Mesothelial cell of epicardium (in vitro differentiated cells): ENCODE measurements around the gene C2CD5. TPM values are rescaled to one million over a fixed set of nuclear protein-coding genes. Genes with fewer than 3 reads are reported as not detected.

Source experiments
- DNase-seq, 2 experiments: peaks; one replicate each; pipeline ENCODE4 v3.0.0; 2021; ENCODE audit warnings: low spot score in 2 of 2; ENCODE audit not compliant: unreplicated experiment in 2 of 2
- H3K27ac Mint-ChIP-seq: 2 replicates; pipeline ENCODE4 v1.8.0; 2021; ENCODE audit warnings: mixed read lengths
- H3K27me3 Mint-ChIP-seq: 2 replicates; pipeline ENCODE4 v1.8.0; 2021; ENCODE audit warnings: low read depth, mixed read lengths
- H3K36me3 Mint-ChIP-seq: 2 replicates; pipeline ENCODE4 v1.8.0; 2021; ENCODE audit warnings: mixed read lengths
- H3K4me1 Mint-ChIP-seq: 2 replicates; pipeline ENCODE4 v1.8.0; 2021; ENCODE audit warnings: mixed read lengths
- H3K4me3 Mint-ChIP-seq: 2 replicates; pipeline ENCODE4 v1.8.0; 2021; ENCODE audit warnings: mild to moderate bottlenecking, moderate library complexity, mixed read lengths
- H3K9me3 Mint-ChIP-seq: 2 replicates; pipeline ENCODE4 v1.8.0; 2021; ENCODE audit warnings: mixed read lengths
- total RNA-seq: library from RNA; stranded (reverse); gene quantifications from 3 replicates; pipeline ENCODE4 v1.2.1, GENCODE V29; 2021
- TF ChIP-seq, protein P1 (sequence below): fragments of 200-600 bp; sonication (generic); IDR thresholded peaks from one replicate; pipeline ENCODE4 v1.5.0; 2021; ENCODE audit warnings: antibody characterized with exemption; ENCODE audit not compliant: unreplicated experiment

C2CD5 gene
- total RNA-seq, 1 donor from 2014 or later = 46.0 TPM

DNA sequence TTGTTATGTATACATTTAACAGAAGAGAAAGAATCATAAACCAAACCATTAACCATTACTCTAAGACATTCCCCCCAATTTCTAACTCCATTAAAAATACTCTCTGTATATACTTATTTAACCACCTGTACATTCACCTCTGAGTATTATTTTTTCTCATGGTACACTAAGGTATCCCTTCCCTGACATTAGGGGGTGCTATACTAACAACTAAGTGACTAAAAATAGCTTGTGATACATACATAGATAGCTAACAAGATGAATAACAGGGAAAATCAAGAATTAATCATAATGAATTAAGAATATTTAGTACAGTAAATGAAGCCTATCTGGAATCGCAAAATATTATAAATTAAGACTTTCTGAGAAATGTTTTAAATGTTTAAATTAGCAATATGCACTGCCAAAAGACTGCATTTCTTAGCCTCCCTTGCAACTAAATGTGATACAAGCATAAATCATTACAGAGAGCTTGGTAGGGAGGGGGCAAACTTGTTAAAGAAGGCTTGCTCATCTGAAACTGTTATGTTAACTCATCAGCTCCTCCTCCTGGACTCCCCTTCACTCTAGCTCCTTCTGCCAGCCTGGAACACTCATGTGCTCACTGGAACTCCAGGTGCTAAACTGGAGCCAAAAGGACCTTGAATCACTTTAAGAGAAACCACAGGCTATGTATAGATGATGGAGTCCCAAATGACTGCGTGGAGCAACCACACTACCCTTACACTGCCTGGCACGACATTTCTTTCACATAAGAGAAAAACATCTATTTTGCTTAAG is 14.9 kb downstream of the C2CD5 start:
- Mint-ChIP-seq H3K4me1 (peaks cover 5% of the 10 kb centered on the region), H3K9me3 (peaks cover 9% of the 10 kb centered on the region), H3K4me3 (no peak overlapping the region), H3K27ac (peak overlapping the region; percentile 18), H3K27me3 (no peaks in the 10 kb centered on the region), H3K36me3 (peaks cover 28% of the 10 kb centered on the region)
- DNase-seq = no peak
- TF ChIP-seq, protein P1, sequence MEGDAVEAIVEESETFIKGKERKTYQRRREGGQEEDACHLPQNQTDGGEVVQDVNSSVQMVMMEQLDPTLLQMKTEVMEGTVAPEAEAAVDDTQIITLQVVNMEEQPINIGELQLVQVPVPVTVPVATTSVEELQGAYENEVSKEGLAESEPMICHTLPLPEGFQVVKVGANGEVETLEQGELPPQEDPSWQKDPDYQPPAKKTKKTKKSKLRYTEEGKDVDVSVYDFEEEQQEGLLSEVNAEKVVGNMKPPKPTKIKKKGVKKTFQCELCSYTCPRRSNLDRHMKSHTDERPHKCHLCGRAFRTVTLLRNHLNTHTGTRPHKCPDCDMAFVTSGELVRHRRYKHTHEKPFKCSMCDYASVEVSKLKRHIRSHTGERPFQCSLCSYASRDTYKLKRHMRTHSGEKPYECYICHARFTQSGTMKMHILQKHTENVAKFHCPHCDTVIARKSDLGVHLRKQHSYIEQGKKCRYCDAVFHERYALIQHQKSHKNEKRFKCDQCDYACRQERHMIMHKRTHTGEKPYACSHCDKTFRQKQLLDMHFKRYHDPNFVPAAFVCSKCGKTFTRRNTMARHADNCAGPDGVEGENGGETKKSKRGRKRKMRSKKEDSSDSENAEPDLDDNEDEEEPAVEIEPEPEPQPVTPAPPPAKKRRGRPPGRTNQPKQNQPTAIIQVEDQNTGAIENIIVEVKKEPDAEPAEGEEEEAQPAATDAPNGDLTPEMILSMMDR = peak; percentile 34

DNA sequence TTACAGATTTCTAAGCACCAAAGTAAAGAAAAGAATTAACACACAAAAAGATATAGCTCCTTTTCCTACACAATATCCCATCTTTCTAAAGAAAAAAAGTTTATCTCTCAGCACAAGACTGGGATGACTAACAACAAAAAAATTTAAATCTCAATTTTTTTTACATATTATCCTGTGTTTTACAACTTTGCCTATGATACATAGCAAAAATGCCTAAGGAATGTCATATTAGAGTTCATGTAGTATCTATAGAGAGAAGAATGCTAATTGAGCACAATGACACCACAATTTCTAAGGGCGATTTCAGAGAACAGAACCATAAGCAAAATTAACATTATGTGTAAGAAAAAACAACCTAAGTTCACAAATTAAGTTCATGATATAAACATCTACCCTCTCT is 16.3 kb downstream of the C2CD5 start:
- peaks cover 5% of the 10 kb centered on the region for H3K4me1 Mint-ChIP-seq
- peak overlapping the region; percentile 74 for H3K27ac Mint-ChIP-seq
- TF ChIP-seq, protein P1 = no peak

DNA sequence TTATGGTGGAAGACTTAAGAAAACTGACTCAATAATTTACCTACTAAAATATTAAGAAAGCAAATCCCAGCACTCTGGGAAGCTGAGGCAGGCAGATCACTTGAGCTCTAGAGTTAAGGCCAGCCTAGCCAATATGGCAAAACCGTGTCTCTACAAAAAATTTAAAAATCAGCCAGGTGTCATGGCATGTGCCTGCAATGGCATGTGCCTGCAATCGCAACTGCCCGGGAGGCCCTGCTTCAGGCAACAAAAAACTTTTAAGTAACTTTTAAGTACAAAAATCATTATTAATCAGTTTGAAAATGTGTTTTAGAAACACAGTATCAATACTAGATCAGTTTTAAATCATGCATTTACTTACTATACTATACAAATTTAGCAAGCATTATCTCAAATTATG is 17.5 kb downstream of the C2CD5 start:
- Mint-ChIP-seq H3K27me3 (no peaks in the 10 kb centered on the region), H3K36me3 (peaks cover 20% of the 10 kb centered on the region), H3K9me3 (peaks cover 9% of the 10 kb centered on the region), H3K27ac (no peak overlapping the region), H3K4me1 (peaks cover 5% of the 10 kb centered on the region), H3K4me3 (no peak overlapping the region)
- DNase-seq = no peak
- TF ChIP-seq, protein P1 = no peak

More for the DNA sequence above, 16.3 kb downstream of the C2CD5 start:
- no peak for DNase-seq
- Mint-ChIP-seq H3K4me3 (no peak overlapping the region), H3K36me3 (peaks cover 24% of the 10 kb centered on the region), H3K9me3 (peaks cover 9% of the 10 kb centered on the region), H3K27me3 (no peaks in the 10 kb centered on the region)

DNA sequence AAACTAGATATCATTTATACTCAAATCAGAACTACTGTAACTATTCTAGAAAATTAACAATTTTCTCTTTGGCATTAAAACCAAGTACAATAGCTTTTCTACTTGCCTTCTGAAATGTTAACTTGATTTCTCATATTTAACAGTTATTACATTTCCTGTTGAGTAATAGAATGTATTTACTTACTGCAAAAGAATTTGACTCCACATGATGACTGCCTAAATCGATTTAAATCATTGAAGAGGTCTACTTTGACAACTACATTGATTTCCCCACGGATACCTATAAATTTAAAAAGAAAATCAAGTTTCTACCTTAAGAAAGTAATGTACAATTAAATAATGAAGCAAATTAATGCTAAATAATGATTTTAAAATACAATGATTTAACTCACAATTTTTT is 18.9 kb downstream of the C2CD5 start:
- H3K36me3 Mint-ChIP-seq = peaks cover 12% of the 10 kb centered on the region
- H3K4me1 Mint-ChIP-seq = peaks cover 5% of the 10 kb centered on the region
- H3K4me3 Mint-ChIP-seq = no peak overlapping the region
- H3K27me3 Mint-ChIP-seq = no peaks in the 10 kb centered on the region
- H3K9me3 Mint-ChIP-seq = no peaks in the 10 kb centered on the region
- no peak overlapping the region for H3K27ac Mint-ChIP-seq
- no peak for DNase-seq
- TF ChIP-seq, protein P1 = no peak

DNA sequence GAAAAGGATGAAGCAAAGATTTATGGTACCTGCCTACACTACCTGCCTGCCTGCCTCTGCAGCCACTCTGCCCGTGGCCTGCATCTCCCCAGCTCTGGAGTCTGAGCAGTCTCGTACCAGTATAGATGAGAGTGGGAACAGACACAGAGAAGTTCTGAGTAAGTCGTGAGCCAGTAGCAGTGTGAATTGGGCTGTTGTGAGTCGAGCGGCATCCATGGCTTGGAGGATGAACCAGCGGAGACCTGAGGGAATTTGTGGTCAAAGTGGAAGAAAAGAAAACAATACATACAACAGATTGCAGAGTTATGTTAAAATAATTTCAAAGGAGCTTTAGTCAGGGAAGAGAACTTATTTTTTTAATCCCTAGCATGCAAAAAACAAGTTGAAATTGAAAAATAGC is 25.3 kb downstream of the C2CD5 start:
- Mint-ChIP-seq H3K9me3 (no peaks in the 10 kb centered on the region), H3K27ac (no peak overlapping the region), H3K4me3 (no peak overlapping the region), H3K36me3 (peaks cover 20% of the 10 kb centered on the region), H3K27me3 (no peaks in the 10 kb centered on the region), H3K4me1 (peaks cover 4% of the 10 kb centered on the region)
- TF ChIP-seq, protein P1 = no peak
- DNase-seq = no peak
